Prostate gland (tissue), 2 donors: ENCODE data around the gene RNF175. TPM values are rescaled to one million over a fixed set of nuclear protein-coding genes. Genes with fewer than 3 reads are reported as not detected.

ENCODE experiments used
- DNase-seq: peaks from one replicate; pipeline ENCODE4 v3.0.0-alpha.2; 2019; ENCODE audit warnings: low spot score
- H3K27ac ChIP-seq, 2 donors: fragments of 200-600 bp; sonication (generic); 2 replicates each; pipeline ENCODE4 v1.5.1; 2017 to 2019
- H3K27me3 ChIP-seq: fragments of 200-600 bp; sonication (generic); replicated peaks from 2 replicates; pipeline ENCODE4 v1.5.1; 2019; ENCODE audit not compliant: insufficient read depth
- H3K36me3 ChIP-seq, 2 donors: fragments of 200-600 bp; sonication (generic); 1 replicate in 1 of 2; 2 replicates in 1 of 2; pipeline versions ENCODE4 v1.5.1 to v1.8.1; 2017 to 2019
- H3K4me1 ChIP-seq: fragments of 200-600 bp; sonication (generic); replicated peaks from 2 replicates; pipeline ENCODE4 v1.5.1; 2019
- H3K4me3 ChIP-seq, 2 donors: fragments of 200-600 bp; sonication (generic); 2 replicates each; pipeline ENCODE4 v1.5.1; 2017 to 2019
- H3K9me3 ChIP-seq: fragments of 200-600 bp; sonication (generic); 2 replicates; pipeline ENCODE4 v1.5.1; 2017
- CTCF ChIP-seq, 4 experiments: fragments of 200-600 bp in 2 of 4; fragments of 450-650 bp in 2 of 4; sonication (generic) in 2 of 4; IDR thresholded peaks; 1 replicate in 3 of 4; 2 replicates in 1 of 4; pipeline ENCODE4 v1.5.1; 2016 to 2019; ENCODE audit warnings: antibody characterized with exemption in 4 of 4, mild to moderate bottlenecking in 2 of 4, moderate library complexity in 2 of 4
- POLR2A ChIP-seq: fragments of 450-650 bp; IDR thresholded peaks from one replicate; pipeline ENCODE4 v1.6.1; 2016; ENCODE audit warnings: antibody characterized with exemption, mild to moderate bottlenecking
- POLR2AphosphoS5 ChIP-seq: sonication (generic); formaldehyde crosslinking; IDR thresholded peaks from one replicate; pipeline ENCODE4 v1.6.1; 2017; ENCODE audit warnings: antibody characterized with exemption
- WGBS: methylation state at CpG from one replicate; pipeline ENCODE4 v1.1.5; 2018; 5-methylcytosine and 5-hydroxymethylcytosine counted together
- intact Hi-C: fragments of 100-400 bp; cut with DNase I; formaldehyde crosslinking; loops from one replicate; pipeline ENCODE4 v1.14.2; 2022
- total RNA-seq, 2 donors: library from RNA; depleted of rRNA; stranded (reverse); fragments of >200 nt; gene quantifications; one replicate each; pipeline ENCODE4 v1.1.0, GENCODE V29; 2016

Gene RNF175
- total RNA-seq, 2 donors from 2014 or later: 1.9 TPM; not detected in 1

DNA sequence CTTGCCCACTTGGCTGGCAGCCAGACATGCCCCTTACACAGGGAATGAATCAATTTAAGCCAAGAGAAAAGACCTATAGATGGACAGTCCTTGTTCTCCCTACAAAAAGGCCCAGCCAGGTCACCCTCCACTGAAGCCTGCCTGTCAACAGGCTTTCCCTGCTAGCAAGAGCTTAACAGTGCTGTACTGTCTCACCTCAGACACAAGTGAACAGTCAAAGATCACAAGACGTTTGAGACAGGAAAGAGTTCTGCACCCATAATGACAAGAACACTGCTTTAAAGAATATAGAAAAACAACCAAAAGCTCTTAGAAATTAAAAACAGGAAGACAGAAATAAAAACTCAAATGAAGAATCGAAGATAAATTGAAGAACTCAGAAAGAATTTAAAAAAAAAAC, 4.6 kb downstream of the RNF175 start:
- no peak overlapping the region for H3K4me3 ChIP-seq
- TF ChIP-seq POLR2AphosphoS5: no peak
- no peak for TF ChIP-seq POLR2A
- TF ChIP-seq CTCF (IDR thresholded peaks at IDR 0.05): no peak
- H3K9me3 ChIP-seq: no peaks in the 10 kb centered on the region
- 88% methylated on average over 2 of the region's 2 CpGs for WGBS
- H3K27me3 ChIP-seq: no peaks in the 10 kb centered on the region
- no peak for DNase-seq
- intact Hi-C loops: no loop called here
- no peaks in the 10 kb centered on the region for H3K36me3 ChIP-seq
- H3K4me1 ChIP-seq: no peaks in the 10 kb centered on the region
- H3K27ac ChIP-seq: no peak overlapping the region

DNA sequence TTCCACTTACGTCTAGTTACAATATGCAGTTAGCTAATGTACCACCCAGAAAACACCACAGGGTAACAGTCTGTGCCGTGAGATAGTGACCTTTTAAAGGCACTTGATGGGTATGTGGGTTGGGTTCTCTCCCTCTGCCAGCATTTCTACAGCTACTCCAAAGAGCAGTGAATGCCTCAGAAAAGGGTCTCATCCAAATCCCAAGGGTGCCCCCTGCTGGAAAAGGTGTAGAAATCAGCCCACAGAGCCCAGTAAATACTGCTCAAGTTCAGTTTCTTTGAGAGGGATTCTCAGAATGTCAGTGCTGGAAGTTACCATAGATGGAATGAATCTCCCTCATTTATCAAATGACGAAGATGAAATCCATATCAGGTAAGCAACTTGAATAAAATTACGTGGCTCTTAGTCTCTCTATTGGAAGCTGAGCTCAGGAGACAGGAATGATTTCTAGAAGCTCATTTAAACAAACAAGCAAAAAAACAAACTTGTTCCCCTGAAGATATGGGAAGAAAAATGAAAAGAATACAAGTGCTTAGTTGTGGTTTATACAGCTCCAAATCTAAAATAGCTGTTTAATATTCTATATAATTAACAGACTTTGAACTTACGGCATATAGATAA, 9.5 kb downstream of the RNF175 start:
- TF ChIP-seq CTCF (IDR thresholded peaks at IDR 0.05): peak in 3 of 4 experiments; percentile 36 to 61 (median 47)
- TF ChIP-seq POLR2AphosphoS5: no peak
- TF ChIP-seq POLR2A: no peak
- DNase-seq: peak; percentile 36
- Histone ChIP-seq H3K27ac (no peak overlapping the region), H3K4me1 (no peaks in the 10 kb centered on the region), H3K4me3 (no peak overlapping the region), H3K36me3 (no peaks in the 10 kb centered on the region), H3K9me3 (no peaks in the 10 kb centered on the region), H3K27me3 (no peaks in the 10 kb centered on the region)
- intact Hi-C loops: no loop called here
- WGBS: 51% methylated on average over 5 of the region's 5 CpGs

GRCh38 chr4:153748378-153748777, 11.4 kb downstream of the RNF175 start:
- Histone ChIP-seq H3K4me3 (no peak overlapping the region), H3K27me3 (no peaks in the 10 kb centered on the region), H3K27ac (peak overlapping the region in 1 of 2 donors; percentile 12), H3K4me1 (no peaks in the 10 kb centered on the region), H3K36me3 (no peaks in the 10 kb centered on the region), H3K9me3 (no peaks in the 10 kb centered on the region)
- peak; percentile 31 for DNase-seq
- TF ChIP-seq POLR2AphosphoS5 (peak; percentile 11), CTCF (IDR thresholded peaks at IDR 0.05) (no peak), POLR2A (no peak)
- WGBS: 25% methylated on average over 6 of the region's 6 CpGs
- intact Hi-C loops: no loop called here

GRCh38 chr4:153747406-153747955, 12.3 kb downstream of the RNF175 start:
- 85% methylated on average over 4 of the region's 4 CpGs for WGBS
- Histone ChIP-seq H3K27ac (no peak overlapping the region), H3K36me3 (no peaks in the 10 kb centered on the region), H3K9me3 (no peaks in the 10 kb centered on the region), H3K27me3 (no peaks in the 10 kb centered on the region), H3K4me1 (no peaks in the 10 kb centered on the region), H3K4me3 (no peak overlapping the region)
- DNase-seq: no peak
- intact Hi-C loops: no loop called here
- TF ChIP-seq POLR2A: no peak
- no peak for TF ChIP-seq CTCF (IDR thresholded peaks at IDR 0.05)
- TF ChIP-seq POLR2AphosphoS5: no peak

- Histone ChIP-seq H3K27ac (no peak overlapping the region), H3K27me3 (no peaks in the 10 kb centered on the region), H3K4me3 (no peak overlapping the region), H3K4me1 (no peaks in the 10 kb centered on the region), H3K9me3 (no peaks in the 10 kb centered on the region), H3K36me3 (no peaks in the 10 kb centered on the region)
- no peak for DNase-seq
- intact Hi-C loops: no loop called here
- TF ChIP-seq POLR2AphosphoS5: no peak
- TF ChIP-seq CTCF (IDR thresholded peaks at IDR 0.05): no peak
- no peak for TF ChIP-seq POLR2A
Measured at GRCh38 chr4:153745651-153746050, 14.2 kb downstream of the RNF175 start.
